Fibroblast of pulmonary artery (primary cell): ENCODE measurements around the gene ASB10.

Experiments
- DNase-seq: peaks from one replicate; pipeline ENCODE4 v3.0.0-alpha.2; 2010; ENCODE audit warnings: low read depth
- H3K4me3 ChIP-seq: replicated peaks from 2 replicates; pipeline ENCODE4 v1.5.1; 2011; ENCODE audit warnings: low read depth, mild to moderate bottlenecking, control low read depth, low read length, moderate library complexity
- TF ChIP-seq, protein P1 (sequence below): IDR thresholded peaks from 2 replicates; pipeline ENCODE4 v1.5.1; 2011; ENCODE audit warnings: mild to moderate bottlenecking, control low read depth, low read length, inconsistent platforms; ENCODE audit errors: missing control alignments

Gene ASB10

GRCh38 chr7:151210087-151210854 is 23.2 kb upstream of the ASB10 start, which contains the start of gene H2BK1:
Gene H2BK1 (minus strand): TSS chr7:151210488. CDS start chr7:151210318, 170 bp downstream.
- DNase-seq = no peak
- no peak within 1 kb of the TSS for H3K4me3 ChIP-seq
- TF ChIP-seq, protein P1, sequence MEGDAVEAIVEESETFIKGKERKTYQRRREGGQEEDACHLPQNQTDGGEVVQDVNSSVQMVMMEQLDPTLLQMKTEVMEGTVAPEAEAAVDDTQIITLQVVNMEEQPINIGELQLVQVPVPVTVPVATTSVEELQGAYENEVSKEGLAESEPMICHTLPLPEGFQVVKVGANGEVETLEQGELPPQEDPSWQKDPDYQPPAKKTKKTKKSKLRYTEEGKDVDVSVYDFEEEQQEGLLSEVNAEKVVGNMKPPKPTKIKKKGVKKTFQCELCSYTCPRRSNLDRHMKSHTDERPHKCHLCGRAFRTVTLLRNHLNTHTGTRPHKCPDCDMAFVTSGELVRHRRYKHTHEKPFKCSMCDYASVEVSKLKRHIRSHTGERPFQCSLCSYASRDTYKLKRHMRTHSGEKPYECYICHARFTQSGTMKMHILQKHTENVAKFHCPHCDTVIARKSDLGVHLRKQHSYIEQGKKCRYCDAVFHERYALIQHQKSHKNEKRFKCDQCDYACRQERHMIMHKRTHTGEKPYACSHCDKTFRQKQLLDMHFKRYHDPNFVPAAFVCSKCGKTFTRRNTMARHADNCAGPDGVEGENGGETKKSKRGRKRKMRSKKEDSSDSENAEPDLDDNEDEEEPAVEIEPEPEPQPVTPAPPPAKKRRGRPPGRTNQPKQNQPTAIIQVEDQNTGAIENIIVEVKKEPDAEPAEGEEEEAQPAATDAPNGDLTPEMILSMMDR = no peak

- DNase-seq = no peak
- H3K4me3 ChIP-seq = no peak overlapping the region
- TF ChIP-seq, protein P1 = no peak
Observed at GRCh38 chr7:151209588-151209987, 22.5 kb upstream of the ASB10 start.

DNA sequence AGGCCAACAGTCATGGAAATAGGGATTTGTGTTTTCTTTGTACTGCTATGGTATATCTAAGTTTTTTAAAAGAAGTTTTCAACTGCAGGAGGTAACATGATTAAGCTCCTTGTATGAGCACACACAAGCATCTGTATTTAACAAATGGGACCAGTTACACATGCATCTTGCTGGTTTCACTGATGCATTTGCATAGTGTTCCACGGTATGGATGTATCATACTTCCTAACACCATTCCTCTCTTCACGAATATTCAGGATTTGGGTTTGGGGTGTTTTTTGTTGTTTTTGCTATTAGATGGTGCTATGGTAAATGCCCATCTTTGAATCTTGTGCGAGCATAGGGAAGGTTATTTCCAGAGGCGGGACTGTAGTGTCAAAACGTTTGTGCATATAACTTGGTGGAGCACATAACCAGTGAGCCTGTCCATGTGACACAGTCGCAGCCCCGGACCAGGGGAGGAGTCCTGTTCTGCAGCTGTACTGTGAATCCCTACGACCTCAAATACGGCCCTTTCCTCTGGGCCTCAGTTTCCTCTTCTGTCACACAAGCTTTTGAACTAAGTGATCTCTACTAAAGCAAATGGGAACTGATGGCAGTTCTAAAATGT is 21.3 kb upstream of the ASB10 start:
- TF ChIP-seq, protein P1 = no peak
- DNase-seq = no peak
- no peak overlapping the region for H3K4me3 ChIP-seq

DNA sequence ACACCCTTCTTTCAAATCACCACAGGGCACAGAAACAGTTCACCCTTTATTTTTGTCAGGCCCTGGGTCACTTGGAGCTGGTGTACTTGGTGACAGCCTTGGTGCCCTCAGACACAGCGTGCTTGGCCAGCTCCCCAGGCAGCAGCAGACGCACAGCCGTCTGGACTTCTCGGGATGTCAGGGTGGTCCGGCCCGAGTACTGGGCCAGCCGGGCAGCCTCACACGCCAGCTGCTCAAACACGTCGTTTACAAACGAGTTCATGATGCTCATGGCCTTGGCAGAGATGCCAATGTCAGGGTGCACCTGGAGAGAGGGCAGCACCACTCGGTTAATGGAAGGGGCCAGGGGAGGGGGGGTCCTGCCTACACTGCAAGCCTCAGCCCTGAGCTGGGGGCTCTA is 20.8 kb upstream of the ASB10 start:
- no peak for DNase-seq
- H3K4me3 ChIP-seq = no peak overlapping the region
- TF ChIP-seq, protein P1 = no peak

- no peak for DNase-seq
- H3K4me3 ChIP-seq = no peak overlapping the region
- TF ChIP-seq, protein P1 = no peak
Observed at GRCh38 chr7:151207315-151207714, 20.3 kb upstream of the ASB10 start.

GRCh38 chr7:151206914-151207313 is 19.9 kb upstream of the ASB10 start:
- DNase-seq = no peak
- TF ChIP-seq, protein P1 = no peak
- H3K4me3 ChIP-seq = no peak overlapping the region

GRCh38 chr7:151205730-151206129 is 18.7 kb upstream of the ASB10 start:
- DNase-seq = no peak
- TF ChIP-seq, protein P1 = no peak
- H3K4me3 ChIP-seq = no peak overlapping the region
